ENCODE measurements around the gene SHROOM4.

Gene SHROOM4

DNA sequence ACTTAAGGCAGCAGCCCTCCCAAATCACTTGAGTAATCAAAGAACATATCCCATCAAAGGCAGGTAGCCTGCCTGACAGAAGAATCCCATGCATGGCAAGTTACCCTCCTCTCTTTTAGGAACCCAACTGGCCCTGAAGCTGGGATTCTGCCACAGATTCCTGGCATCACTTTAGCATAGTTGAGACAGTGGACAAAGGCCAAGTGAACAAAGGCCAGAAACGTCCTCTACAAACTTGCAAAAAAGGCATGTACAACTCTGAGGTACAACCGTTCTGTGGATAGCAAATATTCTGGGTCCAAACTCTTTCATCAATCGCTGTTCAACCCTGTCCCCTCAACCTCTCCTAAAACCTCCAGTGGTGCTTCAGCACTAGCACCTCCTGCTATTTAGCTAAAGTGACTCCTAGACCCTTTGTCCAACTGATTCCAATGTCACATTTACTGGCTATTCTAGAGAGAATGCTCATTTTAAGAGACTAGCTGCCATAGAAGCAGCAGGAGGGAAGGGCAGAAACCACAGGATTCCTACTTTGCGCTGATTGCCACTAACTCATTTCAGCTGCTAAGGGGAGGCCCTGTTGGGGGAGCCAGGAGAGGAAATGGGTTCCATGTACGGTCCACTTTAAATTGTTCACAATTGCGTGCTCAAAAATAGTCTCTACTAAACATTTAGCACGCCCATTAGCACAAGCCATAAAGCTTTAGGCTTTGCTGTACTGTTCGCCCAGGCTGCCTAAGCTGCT lies 105.9 kb downstream of the SHROOM4 start:
- DNase-seq (ENCODE audit: low spot score): no peak

DNA sequence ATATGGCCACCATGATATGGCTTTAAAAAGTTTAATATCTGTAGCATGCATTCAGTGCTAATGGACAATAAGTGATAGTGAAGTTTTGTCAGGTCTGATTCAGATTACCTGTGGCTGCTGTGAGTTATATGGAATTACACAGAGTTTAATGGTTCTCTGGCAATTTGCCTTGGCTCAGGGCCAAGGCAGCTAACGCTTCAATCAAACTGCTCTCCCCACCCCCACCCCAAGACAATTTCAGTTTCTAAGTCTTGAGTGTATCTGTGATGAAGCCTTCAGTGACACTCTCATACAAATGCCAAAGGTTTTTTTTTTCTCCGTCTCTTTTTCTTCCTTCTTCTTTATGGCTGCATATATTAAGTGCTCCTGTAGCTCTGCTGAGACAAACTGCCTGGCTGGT lies 106.6 kb downstream of the SHROOM4 start:
- DNase-seq (ENCODE audit: low spot score): peak; percentile 3
- FAIRE-seq: peak; percentile 77

More for the DNA sequence above, 105.9 kb downstream of the SHROOM4 start:
- no peak for FAIRE-seq

DNA sequence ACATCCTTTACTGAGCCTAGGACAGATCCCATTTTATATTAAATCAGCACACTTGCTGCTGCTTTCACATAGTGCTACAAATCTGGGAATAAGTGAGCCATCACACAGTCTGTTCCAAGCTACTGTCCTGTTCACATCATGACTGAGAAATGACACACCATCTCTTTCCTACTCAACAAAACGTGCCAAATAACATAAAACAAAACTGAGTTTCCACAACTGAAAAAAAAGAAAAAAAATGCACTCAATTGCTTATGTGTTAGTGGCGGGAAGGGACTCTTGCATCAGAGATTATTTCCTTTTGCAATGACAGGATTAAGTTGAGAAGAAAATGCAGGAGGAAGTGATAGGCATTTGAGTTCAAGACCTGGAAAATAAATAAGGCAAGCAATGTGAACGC lies 109.0 kb downstream of the SHROOM4 start:
- DNase-seq (ENCODE audit: low spot score) (peak; percentile 24), FAIRE-seq (peak; percentile 36)

DNA sequence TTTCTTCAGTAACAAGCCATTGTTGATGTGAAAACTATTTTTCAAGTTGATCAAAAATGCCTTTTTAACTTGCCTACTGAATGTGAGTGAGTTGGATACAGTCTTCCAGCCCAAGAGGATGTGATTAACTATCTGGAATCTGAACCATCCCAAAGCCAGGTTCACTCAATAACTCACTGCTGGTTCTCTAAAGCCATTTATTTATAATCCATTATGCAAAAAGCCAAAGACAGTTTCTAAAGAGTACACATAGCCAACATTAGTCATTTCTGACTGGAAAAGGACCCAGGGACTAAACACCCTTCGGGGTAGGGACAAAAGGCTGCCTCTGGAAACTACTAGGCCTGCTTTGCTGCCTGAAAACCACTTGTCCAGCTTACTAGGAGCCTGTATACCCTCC lies 109.6 kb downstream of the SHROOM4 start:
- DNase-seq (ENCODE audit: low spot score) (peak; percentile 53), FAIRE-seq (peak; percentile 90)

DNA sequence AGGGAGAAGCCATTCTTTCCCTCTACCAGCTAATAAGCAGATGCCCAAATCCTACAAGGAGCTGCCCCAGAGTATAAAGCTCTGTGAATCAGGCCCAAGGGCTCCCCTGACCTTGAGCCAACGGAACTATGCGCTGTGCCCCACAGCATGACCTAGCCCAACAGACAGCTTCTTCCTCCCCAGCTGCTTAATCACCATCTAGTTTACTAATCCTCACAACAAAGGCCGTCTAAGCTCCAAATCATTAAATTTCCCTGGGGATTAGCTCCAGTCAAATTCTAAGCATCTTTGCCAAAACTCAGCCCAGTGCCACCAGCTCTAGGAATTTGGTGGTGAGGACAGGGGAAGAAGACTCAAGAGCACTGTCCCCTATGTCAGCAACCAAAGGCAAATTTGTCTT lies 113.1 kb downstream of the SHROOM4 start:
- FAIRE-seq: no peak
- DNase-seq (ENCODE audit: low spot score): no peak

DNA sequence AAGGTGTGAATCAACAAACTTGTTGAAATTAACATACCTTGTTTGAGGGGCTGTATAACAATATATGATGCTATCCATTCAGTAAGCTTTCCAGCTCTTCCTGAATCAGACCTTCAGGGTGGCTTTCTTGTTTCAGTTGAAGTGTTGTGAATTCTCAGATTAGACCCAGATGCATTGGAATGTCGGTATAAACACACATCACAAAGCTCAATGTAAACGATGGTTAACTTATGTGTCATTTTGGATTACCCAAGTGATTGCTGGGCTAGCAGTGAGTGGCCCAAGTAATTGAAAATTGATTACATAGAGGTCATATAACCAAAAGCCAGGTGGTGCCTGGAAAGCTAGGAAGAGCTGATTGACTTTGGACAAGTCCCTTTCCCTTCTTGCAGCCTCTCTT lies 115.0 kb downstream of the SHROOM4 start:
- no peak for FAIRE-seq

DNA sequence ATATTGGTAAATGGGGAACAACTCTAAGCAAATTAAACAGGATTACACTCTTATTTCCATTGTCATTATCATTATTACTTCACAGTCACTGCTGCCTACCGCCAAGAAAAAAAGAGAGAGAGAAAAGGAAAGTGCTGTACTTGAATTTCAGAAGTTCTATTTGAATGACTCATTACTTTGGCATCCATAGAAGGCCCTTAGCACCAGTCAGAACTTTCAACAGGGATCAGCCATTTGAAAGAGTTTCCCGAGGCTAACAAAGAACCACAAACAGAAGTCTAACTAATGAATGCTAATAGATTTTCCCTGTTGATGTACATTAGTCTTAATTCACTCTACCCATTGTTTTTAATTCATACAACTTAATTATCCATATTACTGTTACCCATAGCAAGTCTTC lies 116.3 kb downstream of the SHROOM4 start:
- peak; percentile 93 for FAIRE-seq
- DNase-seq (ENCODE audit: low spot score): peak; percentile 73

More for the DNA sequence above, 115.0 kb downstream of the SHROOM4 start:
- no peak for DNase-seq (ENCODE audit: low spot score)

DNA sequence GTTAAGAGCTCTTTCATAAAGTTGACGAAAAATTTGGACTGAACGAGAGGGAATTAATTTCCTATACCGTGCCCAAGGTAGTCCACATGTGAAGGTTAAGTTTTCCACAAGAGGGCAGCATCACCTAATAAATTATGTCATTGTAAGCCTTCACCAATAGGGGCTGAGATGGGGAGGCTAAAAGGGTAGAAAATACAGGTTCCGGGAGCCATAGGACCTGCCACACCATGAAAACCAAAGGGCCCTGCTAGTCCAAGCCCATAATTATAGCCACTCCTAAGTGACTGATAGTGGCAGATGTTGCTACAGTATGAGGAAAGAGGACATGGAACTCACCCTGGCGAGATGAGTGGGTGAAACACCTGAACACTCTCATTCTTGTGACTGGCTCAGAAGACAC lies 122.2 kb downstream of the SHROOM4 start:
- FAIRE-seq (peak; percentile 74), DNase-seq (ENCODE audit: low spot score) (peak; percentile 11)

DNA sequence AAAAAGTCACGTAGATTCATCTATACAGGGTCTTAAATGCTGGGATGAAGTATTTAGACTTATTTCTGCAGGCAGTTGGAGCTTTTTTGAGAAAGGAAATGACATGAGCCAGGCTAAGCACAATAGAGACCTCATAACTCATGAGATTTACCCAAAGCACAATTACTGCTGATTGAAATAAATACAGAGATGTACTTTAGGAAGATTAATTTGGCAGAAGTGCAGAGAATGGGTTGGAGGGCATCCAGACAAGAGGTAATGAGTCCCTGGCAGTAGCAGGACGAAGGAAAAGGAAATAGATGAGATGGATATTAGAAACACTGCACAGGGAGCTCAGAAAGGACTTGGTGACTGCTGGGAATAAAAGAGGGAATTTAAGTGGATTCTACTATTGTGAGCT lies 129.1 kb downstream of the SHROOM4 start:
- FAIRE-seq: no peak
- DNase-seq (ENCODE audit: low spot score): no peak

DNA sequence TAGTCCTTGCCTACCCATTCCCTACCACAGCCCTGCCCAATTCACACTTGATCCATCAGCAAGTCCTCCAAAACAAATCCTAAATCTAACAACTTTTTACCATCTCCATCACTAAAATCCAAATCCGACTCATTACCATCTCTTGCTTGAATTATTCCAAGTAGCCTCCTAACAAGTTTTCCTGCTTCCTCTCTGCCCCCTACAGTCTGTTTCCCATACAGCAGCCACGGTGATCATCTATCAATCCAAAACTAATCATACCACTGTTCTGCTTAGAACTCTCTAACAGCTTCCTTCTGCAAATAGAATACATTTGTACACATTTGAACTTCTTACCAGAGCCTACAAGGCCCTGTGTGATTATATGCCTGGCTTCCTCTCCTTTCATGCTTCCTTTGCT lies 133.0 kb downstream of the SHROOM4 start:
- no peak for FAIRE-seq
- no peak for DNase-seq (ENCODE audit: low spot score)

DNA sequence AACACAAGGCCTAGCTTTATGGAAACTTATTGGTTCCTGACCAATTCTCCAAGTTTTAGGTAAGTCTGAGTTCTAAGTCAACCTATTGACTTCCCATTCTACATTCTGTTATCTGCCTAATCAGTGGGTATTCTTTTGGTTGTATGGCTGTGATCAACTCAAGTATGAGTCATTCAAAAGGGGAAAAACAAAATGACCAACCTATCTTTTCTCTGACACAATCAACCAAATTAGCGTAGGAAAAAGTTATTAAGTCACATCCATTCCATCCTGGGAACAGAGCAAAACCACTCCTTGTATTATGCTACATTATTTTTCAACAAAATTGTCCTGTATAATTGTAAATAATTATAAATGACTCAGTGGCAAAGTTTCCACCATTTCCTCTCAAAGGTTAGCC lies 136.2 kb downstream of the SHROOM4 start:
- DNase-seq (ENCODE audit: low spot score) (no peak), FAIRE-seq (no peak)

DNA sequence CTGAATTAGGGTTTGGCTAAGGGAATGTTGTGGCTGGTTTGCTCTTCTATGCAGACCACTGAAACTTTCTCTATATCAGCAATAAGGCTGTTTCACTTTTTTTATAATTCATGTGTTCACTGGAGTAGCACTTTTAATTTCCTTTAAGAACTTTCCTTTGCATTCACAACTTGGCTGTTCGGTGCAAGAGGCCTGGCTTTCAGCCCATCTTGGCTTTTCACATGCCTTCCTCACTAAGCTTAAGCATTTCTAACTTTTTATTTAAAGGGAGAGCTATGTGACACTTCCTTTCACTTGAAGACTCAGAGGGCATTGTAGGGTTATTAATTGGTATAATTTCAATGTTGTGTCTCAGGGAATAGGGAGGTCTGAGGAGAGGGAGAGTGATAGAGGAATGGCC lies 142.3 kb downstream of the SHROOM4 start:
- DNase-seq (ENCODE audit: low spot score): no peak
- FAIRE-seq: no peak

DNA sequence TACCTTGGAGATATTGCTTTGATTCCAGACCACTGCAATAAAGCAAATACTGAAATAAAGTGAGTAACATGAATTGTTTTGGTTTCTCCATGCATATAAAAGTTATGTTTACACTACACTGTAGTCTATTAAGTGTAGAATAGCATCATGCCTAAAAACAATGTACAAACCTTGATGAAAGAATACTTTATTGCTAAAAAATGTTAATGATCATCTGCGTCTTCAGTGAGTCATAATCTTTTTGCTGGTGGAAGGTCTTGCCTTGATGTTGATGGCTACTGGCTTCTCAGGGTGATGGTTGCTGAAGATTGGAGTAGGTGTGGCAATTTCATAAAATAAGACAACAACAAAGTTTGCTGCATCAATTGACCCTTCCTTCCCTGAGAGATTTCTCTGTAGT lies 145.1 kb downstream of the SHROOM4 start:
- no peak for FAIRE-seq
- DNase-seq (ENCODE audit: low spot score): no peak

DNA sequence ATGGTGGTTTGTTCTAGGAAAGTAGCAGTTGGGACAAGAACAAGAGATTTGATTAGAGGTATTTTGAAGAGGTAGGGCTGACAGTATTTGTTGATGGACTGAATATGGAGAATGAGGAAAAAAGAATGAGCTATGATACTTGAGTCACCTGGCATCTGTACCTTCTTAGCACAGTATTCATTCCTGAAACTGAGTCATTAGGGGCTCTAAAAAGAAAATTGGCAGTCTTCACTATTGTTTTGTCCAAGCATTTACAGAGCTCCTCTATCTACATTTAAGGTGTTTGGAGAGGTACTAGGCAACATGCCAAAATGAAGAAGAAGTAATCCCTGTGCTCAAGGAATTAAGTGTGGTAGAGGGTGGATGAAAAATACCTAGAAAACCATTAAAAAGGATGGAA lies 165.8 kb downstream of the SHROOM4 start:
- FAIRE-seq (no peak), DNase-seq (ENCODE audit: low spot score) (no peak)

DNA sequence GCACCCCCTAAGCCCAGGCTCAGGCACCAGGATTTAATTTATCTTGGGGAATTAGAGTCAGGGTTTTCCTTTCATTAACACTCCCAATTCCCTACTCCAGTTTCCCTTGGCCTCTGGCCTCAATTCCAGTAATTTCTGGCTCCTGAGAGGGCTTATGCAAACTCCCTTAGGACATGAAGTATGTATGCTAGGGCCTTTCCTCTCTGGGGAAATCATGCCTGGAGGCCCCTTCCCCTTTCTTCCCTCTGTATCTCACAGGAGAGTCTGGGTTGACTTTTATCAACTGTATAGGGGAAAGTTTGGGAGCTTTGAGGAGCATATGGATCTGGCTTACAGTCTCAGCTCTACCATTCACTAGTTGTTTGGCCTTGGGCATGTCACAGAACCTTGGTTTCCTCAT lies 169.5 kb downstream of the SHROOM4 start:
- DNase-seq (ENCODE audit: low spot score): no peak
- no peak for FAIRE-seq

DNA sequence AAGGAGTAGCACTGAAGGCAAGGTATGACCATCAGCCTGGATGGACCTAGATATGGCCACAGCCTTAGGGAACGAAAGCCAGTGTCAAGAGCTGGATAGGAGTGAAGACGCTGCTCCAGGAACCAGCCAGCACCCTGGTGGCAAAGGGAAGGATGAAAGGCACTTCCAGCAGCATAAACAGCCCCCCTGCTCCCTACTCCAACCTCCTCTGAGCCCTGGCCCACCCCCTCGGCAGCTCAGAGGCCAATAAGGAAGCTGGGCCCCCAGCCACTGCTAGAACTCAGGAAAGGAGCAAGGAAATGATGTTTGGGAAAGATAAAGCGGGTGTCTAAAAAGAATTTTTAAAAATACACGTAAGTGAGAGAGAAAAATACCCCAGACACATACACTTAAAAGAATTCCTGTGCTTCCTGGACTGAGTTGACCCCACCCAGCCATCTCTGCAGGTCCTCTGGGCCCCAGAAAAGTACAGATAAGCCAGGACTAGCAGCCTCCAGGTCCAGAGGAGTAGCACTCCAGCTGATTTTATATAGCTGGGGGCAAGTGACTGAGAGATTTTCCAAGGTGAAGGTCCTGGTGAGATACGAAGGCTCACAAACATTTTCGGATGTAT lies 170.4 kb downstream of the SHROOM4 start:
- no peak for FAIRE-seq

DNA sequence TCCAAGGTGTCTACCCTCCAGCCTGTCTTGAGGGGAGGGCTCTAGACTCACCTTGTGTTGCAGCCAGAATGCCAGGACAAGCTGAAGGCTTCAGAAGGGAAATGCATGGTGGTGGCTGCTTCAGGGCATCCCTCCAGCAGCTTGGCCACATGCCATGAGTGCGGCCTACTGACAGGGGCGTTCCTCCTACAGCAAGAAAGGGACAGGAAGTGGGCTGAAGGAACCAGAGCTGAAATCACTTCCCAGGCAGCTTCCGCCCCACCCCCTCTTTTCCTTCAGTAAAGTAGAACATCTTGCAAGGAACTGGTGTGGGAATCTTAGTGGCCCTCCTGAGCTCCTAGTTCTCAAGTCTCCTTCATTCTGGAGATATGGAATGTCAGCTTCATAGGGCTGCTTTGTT lies 175.9 kb downstream of the SHROOM4 start:
- peak; percentile 17 for DNase-seq (ENCODE audit: low spot score)

More for the DNA sequence above, 170.4 kb downstream of the SHROOM4 start:
- no peak for DNase-seq (ENCODE audit: low spot score)

DNA sequence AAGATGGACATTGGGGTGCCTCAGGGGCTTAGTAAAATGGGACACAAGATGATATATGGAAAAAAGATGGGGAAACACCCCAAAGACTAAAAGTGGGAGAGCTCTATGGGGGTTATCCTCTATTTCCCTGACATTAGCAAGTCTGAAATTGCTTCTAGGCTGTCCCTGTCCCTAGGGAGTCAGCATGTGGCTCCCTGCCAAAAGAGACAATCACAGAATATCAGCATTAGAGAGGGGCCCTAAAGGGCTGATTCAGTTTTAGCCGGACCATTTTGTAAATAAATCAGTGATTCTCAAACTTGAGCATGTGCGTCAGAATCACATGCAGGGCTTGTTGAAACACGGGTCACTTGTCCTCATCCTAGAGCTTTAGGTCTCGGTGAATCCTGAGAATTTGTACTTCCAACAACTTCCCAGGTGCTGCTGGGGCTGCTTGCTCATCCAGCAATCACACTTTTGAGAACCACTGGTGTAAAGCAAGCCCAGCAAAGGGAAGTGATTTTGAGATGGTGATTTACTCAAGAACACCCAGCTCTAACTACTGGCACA lies 178.1 kb downstream of the SHROOM4 start:
- no peak for DNase-seq (ENCODE audit: low spot score)
- FAIRE-seq: no peak

More for the DNA sequence above, 175.9 kb downstream of the SHROOM4 start:
- no peak for FAIRE-seq

DNA sequence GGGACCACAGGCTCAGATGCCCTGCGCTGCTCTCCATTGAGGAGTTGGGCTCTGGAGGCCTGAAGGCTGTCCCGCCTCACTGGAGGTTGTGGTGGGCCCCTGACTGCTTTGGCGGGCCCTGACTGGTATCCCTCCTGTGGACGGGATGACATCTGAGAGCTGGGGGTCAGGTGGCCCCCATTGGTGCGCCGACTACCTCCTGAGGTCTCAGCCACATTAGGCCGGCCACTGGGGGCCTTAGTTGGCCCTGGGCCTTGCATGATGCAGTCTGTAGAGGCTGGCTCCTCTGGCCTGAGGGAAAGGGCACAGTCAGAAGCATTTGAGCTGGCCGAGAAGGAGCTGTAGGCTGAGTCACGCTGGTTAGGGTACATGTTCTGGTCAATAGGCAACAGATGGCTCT lies 178.8 kb downstream of the SHROOM4 start:
- FAIRE-seq (no peak), DNase-seq (ENCODE audit: low spot score) (no peak)

DNA sequence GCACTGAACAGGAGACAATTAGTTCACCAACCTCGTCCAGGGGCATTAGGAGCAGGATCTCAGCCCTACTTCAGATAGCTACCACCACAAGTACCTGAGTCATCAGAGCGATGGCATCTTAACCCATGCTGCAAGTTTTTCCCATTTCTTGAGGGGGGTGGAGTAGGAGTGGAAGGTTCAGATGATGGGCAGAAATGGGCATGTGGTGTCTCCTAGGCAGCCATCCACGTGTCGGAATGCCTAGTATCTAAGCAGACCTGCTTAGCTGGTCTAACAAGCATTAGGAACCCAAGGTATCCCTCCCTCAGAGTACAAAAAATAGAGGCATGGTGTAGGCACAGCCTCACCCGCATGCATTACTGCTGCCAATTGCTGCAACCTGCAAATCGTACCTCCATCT lies 184.2 kb downstream of the SHROOM4 start:
- no peak for DNase-seq (ENCODE audit: low spot score)
- no peak for FAIRE-seq

DNA sequence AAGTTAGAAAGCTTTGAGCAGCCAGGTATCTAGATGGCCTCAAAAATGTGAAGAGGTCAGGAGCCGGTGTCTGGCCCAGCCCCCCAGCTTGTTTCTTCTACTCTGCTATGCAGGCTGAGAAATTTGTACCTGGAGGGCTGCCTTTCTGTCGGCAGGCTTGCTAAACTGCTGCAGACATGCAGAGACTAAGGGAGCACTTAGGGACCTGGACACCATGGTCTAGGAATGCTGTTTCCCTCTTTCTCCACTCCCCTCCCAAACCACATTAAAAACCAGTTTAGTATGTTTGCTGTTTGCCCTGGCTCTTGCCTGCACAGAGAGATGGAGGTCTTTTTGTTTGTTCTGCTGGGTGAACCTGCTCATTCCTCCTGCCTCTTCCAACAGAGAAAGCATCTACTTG lies 186.3 kb downstream of the SHROOM4 start:
- FAIRE-seq: no peak
- DNase-seq (ENCODE audit: low spot score): no peak

DNA sequence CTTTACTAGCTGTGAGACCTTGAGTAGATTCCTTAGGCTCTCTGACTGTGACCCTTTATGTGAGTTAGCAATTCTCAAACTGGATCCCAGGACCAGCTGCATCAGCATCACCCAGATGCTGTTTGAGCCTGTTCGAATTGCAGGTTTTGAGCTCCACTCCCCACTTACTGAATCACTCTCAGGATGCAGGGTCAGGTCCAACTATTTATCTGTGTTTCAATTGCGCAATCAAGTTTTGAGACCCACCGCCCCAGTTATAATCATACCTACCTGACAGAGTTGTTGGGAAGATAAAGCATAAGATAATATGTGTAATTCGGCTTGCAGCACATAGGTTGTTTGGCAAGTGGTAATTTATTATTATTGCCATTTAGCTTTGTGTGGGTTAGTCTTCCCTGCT lies 187.6 kb downstream of the SHROOM4 start:
- DNase-seq (ENCODE audit: low spot score): no peak
- FAIRE-seq: no peak

DNA sequence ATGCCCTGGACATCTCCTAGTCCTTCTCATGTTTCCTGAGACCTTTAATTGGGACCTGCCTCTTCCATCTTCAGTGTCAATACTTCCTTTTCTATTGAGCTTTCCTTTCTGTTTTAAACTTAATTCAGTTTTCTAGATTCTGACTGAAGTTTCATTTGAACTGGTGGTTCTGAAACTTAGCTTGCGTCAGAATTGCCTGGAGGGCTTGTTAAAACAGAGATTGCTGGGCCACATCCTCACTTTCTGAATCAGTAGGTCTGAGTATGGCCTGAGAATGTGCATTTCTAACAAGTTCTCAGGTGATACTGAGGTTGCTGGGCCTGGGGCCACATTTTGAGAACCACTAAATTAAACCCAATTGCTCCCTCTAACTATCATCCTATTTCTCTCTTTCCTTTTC lies 191.2 kb downstream of the SHROOM4 start:
- DNase-seq (ENCODE audit: low spot score) (no peak), FAIRE-seq (no peak)

All from RCC 7860 (cell line).